Keratinocyte (primary cell): ENCODE data around the gene CACNA1I. TPM values are rescaled to one million over a fixed set of nuclear protein-coding genes. Genes with fewer than 3 reads are reported as not detected.

Experiments
- DNase-seq: peaks from one replicate; pipeline ENCODE4 v3.0.0-alpha.2; 2011; ENCODE audit warnings: low read depth, missing footprints, low spot score
- FAIRE-seq: peaks from 2 replicates; lab custom pipeline; 2011; peaks lifted over from hg19 to GRCh38; lab: Jason Lieb, UNC
- H2AFZ ChIP-seq: 2 replicates; pipeline ENCODE4 v1.6.0; 2012; ENCODE audit warnings: low read length, control low read depth, inconsistent platforms; ENCODE audit not compliant: control insufficient read depth
- H3K27ac ChIP-seq: 2 replicates; pipeline ENCODE4 v1.5.1; 2011; ENCODE audit warnings: low read length; ENCODE audit not compliant: control insufficient read depth, insufficient read depth
- H3K27me3 ChIP-seq: 3 replicates; pipeline ENCODE4 v1.6.0; 2011; ENCODE audit warnings: low read length; ENCODE audit not compliant: control insufficient read depth, insufficient read depth; ENCODE audit errors: extremely low read depth
- H3K36me3 ChIP-seq, 2 experiments: 2 replicates in 1 of 2; 3 replicates in 1 of 2; pipeline ENCODE4 v1.5.1; 2011; ENCODE audit warnings: low read length in 2 of 2, mild to moderate bottlenecking in 1 of 2; ENCODE audit not compliant: control insufficient read depth in 2 of 2, insufficient read depth in 2 of 2; ENCODE audit errors: extremely low read depth in 1 of 2
- H3K4me1 ChIP-seq: 3 replicates; pipeline ENCODE4 v1.5.1; 2011; ENCODE audit warnings: low read length; ENCODE audit not compliant: control insufficient read depth, insufficient read depth; ENCODE audit errors: extremely low read depth
- H3K4me2 ChIP-seq: 3 replicates; pipeline ENCODE4 v1.6.0; 2011; ENCODE audit warnings: low read depth, low read length; ENCODE audit not compliant: control insufficient read depth, insufficient read depth; ENCODE audit errors: extremely low read depth
- H3K4me3 ChIP-seq, 3 experiments: fragments of 200-600 bp in 1 of 3; sonication (generic) in 1 of 3; 2 replicates in 2 of 3; 3 replicates in 1 of 3; pipeline ENCODE4 v1.5.1; 2011 to 2016; ENCODE audit warnings: low read length in 3 of 3, mild to moderate bottlenecking in 3 of 3, control low read depth in 2 of 3, inconsistent platforms in 1 of 3, low read depth in 1 of 3, mixed read lengths in 1 of 3, mixed run types in 1 of 3, moderate library complexity in 1 of 3; ENCODE audit not compliant: control insufficient read depth in 2 of 3, insufficient read depth in 2 of 3; ENCODE audit errors: extremely low read depth in 1 of 3
- H3K79me2 ChIP-seq: 2 replicates; pipeline ENCODE4 v1.6.0; 2012; ENCODE audit warnings: low read length; ENCODE audit not compliant: control insufficient read depth, insufficient read depth
- H3K9ac ChIP-seq: 3 replicates; pipeline ENCODE4 v1.6.0; 2011; ENCODE audit warnings: low read length; ENCODE audit not compliant: control insufficient read depth, insufficient read depth; ENCODE audit errors: extremely low read depth
- H3K9me1 ChIP-seq: 3 replicates; pipeline ENCODE4 v1.6.0; 2011; ENCODE audit warnings: low read length; ENCODE audit not compliant: control insufficient read depth, insufficient read depth; ENCODE audit errors: extremely low read depth
- H3K9me3 ChIP-seq: 2 replicates; pipeline ENCODE4 v1.5.1; 2012; ENCODE audit warnings: low read depth, low read length; ENCODE audit not compliant: control insufficient read depth
- H4K20me1 ChIP-seq: 3 replicates; pipeline ENCODE4 v1.6.0; 2011; ENCODE audit warnings: low read length; ENCODE audit not compliant: control insufficient read depth, insufficient read depth; ENCODE audit errors: extremely low read depth
- CTCF ChIP-seq, 3 experiments: IDR thresholded peaks in 1 of 3; conservative IDR thresholded peaks in 1 of 3; optimal IDR thresholded peaks in 1 of 3; 2 replicates in 2 of 3; 3 replicates in 1 of 3; pipeline versions ENCODE3 to v1.5.1; 2011; ENCODE audit warnings: low read length in 3 of 3, mild to moderate bottlenecking in 3 of 3, moderate library complexity in 2 of 3, control low read depth in 1 of 3, inconsistent platforms in 1 of 3; ENCODE audit not compliant: insufficient read depth in 2 of 3; ENCODE audit errors: extremely low read depth in 1 of 3
- EZH2 ChIP-seq: IDR thresholded peaks from one replicate; pipeline ENCODE4 v1.6.1; 2012; ENCODE audit warnings: inconsistent platforms, mild to moderate bottlenecking, low read length, moderate library complexity
- dilution Hi-C: fragments of 300-500 bp; cut with MboI; formaldehyde crosslinking; loops from one replicate; pipeline ENCODE4 v1.7.0; 2020; ENCODE audit warnings: low sequenced_read_pairs; ENCODE audit not compliant: extremely low pct_ligation_motif_present
- polyA plus RNA-seq, 5 experiments: library from polyadenylated mRNA; depleted of rRNA in 3 of 5; stranded (reverse) in 3 of 5; stranded (forward) in 1 of 5; unstranded in 1 of 5; fragments of >200 nt; gene quantifications; 1 replicate in 1 of 5; 2 replicates in 3 of 5; 3 replicates in 1 of 5; pipeline versions ENCODE4 v1.2.1 to v1.2.3, GENCODE V29; 2011 to 2012; ENCODE audit warnings: missing spikeins in 2 of 5, low read depth in 1 of 5, low replicate concordance in 1 of 5

CACNA1I gene
- polyA plus RNA-seq, 1 donor (not counting 4 experiments of a cell fraction or from before 2014, with no cell fraction given) = not detected

- Histone ChIP-seq H3K9me1 (peaks cover 4% of the 10 kb centered on the region), H4K20me1 (no peaks in the 10 kb centered on the region), H3K4me2 (peak overlapping the region; percentile 72), H3K9me3 (no peaks in the 10 kb centered on the region), H3K4me1 (peaks cover 22% of the 10 kb centered on the region), H3K27me3 (no peaks in the 10 kb centered on the region), H3K27ac (peak overlapping the region; percentile 25), H2AFZ (peak overlapping the region; percentile 65), H3K4me3 (peak overlapping the region in 1 of 3 experiments; percentile 52), H3K9ac (no peak overlapping the region), H3K79me2 (no peaks in the 10 kb centered on the region), H3K36me3 (no peaks in the 10 kb centered on the region)
- TF ChIP-seq CTCF (optimal IDR thresholded peaks at IDR 0.05 in 1 of 3, IDR thresholded peaks at IDR 0.05 in 1 of 3, conservative IDR thresholded peaks at IDR 0.05 in 1 of 3; ENCODE audit: extremely low read depth in 1 of 3, insufficient read depth in 2 of 3, low read length in 3 of 3) (peak in 1 of 3 experiments; percentile 6), EZH2 (no peak)
- dilution Hi-C loops = no loop called here
- FAIRE-seq (peak; percentile 92), DNase-seq (peak; percentile 71)
Observed at GRCh38 chr22:39634530-39635405, 64.2 kb downstream of the CACNA1I start.

GRCh38 chr22:39635719-39636118 lies 65.2 kb downstream of the CACNA1I start:
- H3K4me2 ChIP-seq = peak overlapping the region; percentile 72
- no peak overlapping the region for H3K9ac ChIP-seq
- no peak for FAIRE-seq
- H3K36me3 ChIP-seq = no peaks in the 10 kb centered on the region
- H4K20me1 ChIP-seq = no peaks in the 10 kb centered on the region
- TF ChIP-seq EZH2 (no peak), CTCF (optimal IDR thresholded peaks at IDR 0.05 in 1 of 3, IDR thresholded peaks at IDR 0.05 in 1 of 3, conservative IDR thresholded peaks at IDR 0.05 in 1 of 3; ENCODE audit: extremely low read depth in 1 of 3, insufficient read depth in 2 of 3, low read length in 3 of 3) (no peak)
- no peak overlapping the region for H3K4me3 ChIP-seq
- no peaks in the 10 kb centered on the region for H3K9me3 ChIP-seq
- H3K4me1 ChIP-seq = peaks cover 22% of the 10 kb centered on the region
- H3K79me2 ChIP-seq = no peaks in the 10 kb centered on the region
- H3K9me1 ChIP-seq = peaks cover 4% of the 10 kb centered on the region
- no peak overlapping the region for H2AFZ ChIP-seq
- no peak overlapping the region for H3K27ac ChIP-seq
- dilution Hi-C loops = no loop called here
- no peak for DNase-seq
- no peaks in the 10 kb centered on the region for H3K27me3 ChIP-seq
